AG04449 (cell line): ENCODE results near the gene CENPT.
A peak's percentile ranks its signal among the peaks of the same experiment; 100 is the strongest.
"Not testable (repeated sequence)": the region's sequence is repeated elsewhere in the genome, so short reads cannot be mapped to it uniquely, and the experiment has no call there.

ENCODE experiments used
- CTCF ChIA-PET: fragments of 350-600 bp; formaldehyde crosslinking; extraction: SDS; loops from one replicate; lab custom pipeline; 2021; ENCODE audit warnings: antibody characterized with exemption; lab: Yijun Ruan, JAX
- POLR2A ChIA-PET: fragments of 400-600, 350-600 bp; formaldehyde crosslinking; extraction: SDS; loops from one replicate; lab custom pipeline; 2020; ENCODE audit warnings: antibody characterized with exemption, inconsistent platforms; lab: Yijun Ruan, JAX
- DNase-seq: peaks from one replicate; pipeline ENCODE4 v3.0.0-alpha.2; 2010; ENCODE audit warnings: low read depth, low spot score
- H3K4me3 ChIP-seq: 2 replicates; pipeline ENCODE4 v1.5.1; 2011; ENCODE audit warnings: low read depth, mild to moderate bottlenecking, control low read depth, low read length
- CTCF ChIP-seq: IDR thresholded peaks from one replicate; pipeline ENCODE4 v1.5.1; 2011; ENCODE audit warnings: mild to moderate bottlenecking, moderate library complexity, low read length, control low read depth, inconsistent platforms; ENCODE audit not compliant: insufficient read depth; ENCODE audit errors: missing control alignments

CENPT gene

GRCh38 chr16:67864594-67864993, 17.1 kb upstream of the CENPT start:
- TF ChIP-seq CTCF = no peak
- POLR2A ChIA-PET = no interaction called here
- no peak for DNase-seq
- no peak overlapping the region for H3K4me3 ChIP-seq
- CTCF ChIA-PET = interaction anchor here (1.3 to 10.0 kb wide), 6 partner anchors 15 to 196 kb away, joined by 3 to 61 read pairs (median 14); partner anchors contain the start of genes NRN1L and NUTF2

GRCh38 chr16:67864044-67864443, 16.6 kb upstream of the CENPT start:
- POLR2A ChIA-PET, DNase-seq, H3K4me3 ChIP-seq: not testable (repeated sequence)
- CTCF ChIA-PET = interaction anchor here (1.1 to 10.0 kb wide), 9 partner anchors 9 to 195 kb away, joined by 3 to 61 read pairs (median 12); partner anchors contain the start of genes NRN1L and NUTF2

GRCh38 chr16:67862623-67863583, 15.4 kb upstream of the CENPT start:
- DNase-seq = peak; percentile 16
- ChIA-PET CTCF (interaction anchor here (0.6 to 10.0 kb wide), 14 partner anchors 8 to 342 kb away, joined by 3 to 61 read pairs (median 4); partner anchors contain the start of genes EDC4, NRN1L and NUTF2), POLR2A (interaction anchor here (0.6 to 1.9 kb wide), 5 partner anchors 9 to 22 kb away, joined by 3 to 5 read pairs (median 5); partner anchors contain the start of genes EDC4, NRN1L and NUTF2)
- H3K4me3 ChIP-seq = no peak overlapping the region
- TF ChIP-seq CTCF = no peak

GRCh38 chr16:67861877-67862276, 14.4 kb upstream of the CENPT start:
- no peak overlapping the region for H3K4me3 ChIP-seq
- no peak for TF ChIP-seq CTCF
- ChIA-PET CTCF (interaction anchor here (1.0 to 10.0 kb wide), 8 partner anchors 11 to 189 kb away, joined by 4 to 61 read pairs (median 8); partner anchors contain the start of genes EDC4, NRN1L and NUTF2), POLR2A (interaction anchor here (0.8 to 1.9 kb wide), 3 partner anchors 10 to 29 kb away, joined by 3 to 5 read pairs (median 4); partner anchors contain the start of gene NUTF2)
- DNase-seq = no peak

- no peak overlapping the region for H3K4me3 ChIP-seq
- TF ChIP-seq CTCF = no peak
- ChIA-PET POLR2A (no interaction called here), CTCF (interaction anchor here (0.6 to 10.0 kb wide), 4 partner anchors 16 to 154 kb away, joined by 3 to 61 read pairs (median 14); partner anchors contain the start of gene NRN1L)
- DNase-seq = no peak
Measured at GRCh38 chr16:67860589-67861398, 13.3 kb upstream of the CENPT start.

DNA sequence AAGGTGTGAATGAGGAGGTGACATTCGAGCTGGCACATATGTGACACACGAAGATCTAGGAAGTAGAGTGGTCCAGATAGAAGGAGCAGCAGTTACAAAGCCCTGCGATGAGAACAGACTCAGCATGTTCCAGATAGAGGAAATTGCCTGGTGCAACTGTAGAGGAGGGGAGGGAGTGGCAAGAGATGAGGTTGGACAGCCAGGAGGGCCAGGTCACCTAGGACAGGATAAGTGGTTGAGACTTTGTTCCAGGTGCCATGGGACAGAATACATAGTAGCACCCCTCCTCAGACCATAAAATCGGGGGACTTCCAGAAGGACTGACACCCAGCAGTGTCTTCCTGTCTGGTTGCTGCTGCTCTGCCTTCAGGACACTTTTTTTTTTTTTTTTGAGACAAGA, 11.0 kb upstream of the CENPT start:
- POLR2A ChIA-PET = interaction anchor here (1.6 kb wide), 1 partner anchor 15 kb away, joined by 3 read pairs; the partner anchor contains the start of gene EDC4
- no peak overlapping the region for H3K4me3 ChIP-seq
- no peak for DNase-seq
- TF ChIP-seq CTCF = no peak
- CTCF ChIA-PET = interaction anchor here (0.8 to 2.0 kb wide), 2 partner anchors 24 to 25 kb away, joined by 3 to 11 read pairs; partner anchors contain the start of gene NRN1L
